Activated T-helper 17 cell treated with anti-CD3 and anti-CD28 coated beads, Interleukin-2, amount 50 U/mL, for 72 hours (primary cell): ENCODE data around the gene NAT9. TPM values are rescaled to one million over a fixed set of nuclear protein-coding genes. Genes with fewer than 3 reads are reported as not detected.

Source experiments
- ATAC-seq: fragments of 150-1000 bp; cut with Tn5 transposase; replicated peaks from 2 replicates; pipeline ENCODE4 v1.10.0; 2021; ENCODE audit warnings: mild to moderate bottlenecking, moderate library complexity
- H3K27ac Mint-ChIP-seq: one replicate; pipeline ENCODE4 v1.8.0; 2022; ENCODE audit warnings: mixed read lengths
- H3K27me3 Mint-ChIP-seq: one replicate; pipeline ENCODE4 v1.8.0; 2022; ENCODE audit warnings: mixed read lengths
- H3K36me3 Mint-ChIP-seq: one replicate; pipeline ENCODE4 v1.8.0; 2022; ENCODE audit warnings: low read depth, mild to moderate bottlenecking, mixed read lengths
- H3K4me1 Mint-ChIP-seq: one replicate; pipeline ENCODE4 v1.8.0; 2022; ENCODE audit warnings: mixed read lengths
- H3K4me3 Mint-ChIP-seq: one replicate; pipeline ENCODE4 v1.8.0; 2022; ENCODE audit warnings: mild to moderate bottlenecking, mixed read lengths
- H3K9me3 Mint-ChIP-seq: one replicate; pipeline ENCODE4 v1.8.0; 2022; ENCODE audit warnings: mixed read lengths
- total RNA-seq, 2 donors: library from RNA; stranded (reverse); gene quantifications; one replicate each; pipeline ENCODE4 v1.2.3, GENCODE V29; 2022

The NAT9 gene
- total RNA-seq, 2 donors from 2014 or later, result 31.6 to 39.2 TPM

GRCh38 chr17:74742978-74743545, 33.1 kb downstream of the NAT9 start:
- Mint-ChIP-seq H3K4me3 (peak overlapping the region; percentile 62), H3K36me3 (no peaks in the 10 kb centered on the region), H3K4me1 (peaks cover 50% of the 10 kb centered on the region), H3K9me3 (no peaks in the 10 kb centered on the region), H3K27ac (peak overlapping the region; percentile 65), H3K27me3 (no peaks in the 10 kb centered on the region)
- no peak for ATAC-seq

DNA sequence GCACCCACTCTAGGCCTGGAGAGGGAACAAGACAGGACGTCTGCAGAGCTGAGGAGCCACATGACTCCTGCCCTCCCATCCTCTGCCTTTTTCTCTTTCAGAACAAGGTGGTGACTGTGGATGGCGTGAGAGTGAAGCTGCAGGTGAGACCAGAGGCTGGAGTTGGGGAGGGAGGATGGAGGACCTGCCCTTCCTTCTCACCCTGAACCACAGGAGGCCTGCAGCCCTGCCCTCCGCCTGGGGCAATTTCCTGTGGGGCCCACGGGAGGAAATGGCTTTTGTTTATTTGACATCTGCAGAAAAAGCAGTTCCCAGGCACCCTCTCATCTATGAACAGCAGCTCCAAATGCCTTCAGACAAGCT, 34.0 kb downstream of the NAT9 start:
- no peaks in the 10 kb centered on the region for H3K9me3 Mint-ChIP-seq

DNA sequence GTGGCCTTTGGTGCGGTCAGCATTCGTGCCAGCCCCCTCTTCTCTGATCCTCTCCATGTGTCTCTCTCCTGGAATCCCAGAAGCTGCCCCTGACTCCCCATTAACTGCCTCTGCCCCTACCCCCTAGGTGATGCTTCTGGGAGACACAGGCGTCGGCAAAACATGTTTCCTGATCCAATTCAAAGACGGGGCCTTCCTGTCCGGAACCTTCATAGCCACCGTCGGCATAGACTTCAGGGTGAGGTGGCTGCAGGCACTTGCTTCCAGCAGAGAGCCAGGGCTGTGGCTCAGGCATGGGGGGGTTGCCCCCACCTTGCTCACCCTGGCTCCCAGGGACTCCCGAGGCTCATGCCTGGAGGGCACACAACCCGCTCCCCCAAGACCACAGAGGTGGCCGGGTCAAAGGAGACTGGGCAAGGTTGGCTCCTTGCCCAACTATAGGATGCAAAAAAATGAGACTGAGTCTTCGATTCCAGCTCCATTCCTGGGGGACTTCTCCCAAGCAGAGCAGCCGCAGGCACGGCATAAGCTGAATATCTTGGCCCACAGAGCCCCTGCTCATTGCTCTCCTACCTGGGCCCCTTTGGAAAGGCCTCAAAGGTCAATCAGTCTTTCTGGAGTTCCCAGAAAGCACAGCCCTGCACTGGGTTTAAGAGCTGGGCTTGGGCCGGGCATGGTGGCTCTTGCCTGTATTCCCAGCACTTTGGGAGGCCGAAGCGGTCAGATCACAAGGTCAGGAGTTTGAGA, 35.3 kb downstream of the NAT9 start:
- H3K27ac Mint-ChIP-seq, result peak overlapping the region; percentile 43
- no peaks in the 10 kb centered on the region for H3K36me3 Mint-ChIP-seq
- H3K27me3 Mint-ChIP-seq, result no peaks in the 10 kb centered on the region
- H3K4me1 Mint-ChIP-seq, result peaks cover 46% of the 10 kb centered on the region
- H3K9me3 Mint-ChIP-seq, result no peaks in the 10 kb centered on the region
- ATAC-seq, result no peak
- H3K4me3 Mint-ChIP-seq, result peak overlapping the region; percentile 62

More for the DNA sequence above, 34.0 kb downstream of the NAT9 start:
- no peaks in the 10 kb centered on the region for H3K27me3 Mint-ChIP-seq
- peaks cover 50% of the 10 kb centered on the region for H3K4me1 Mint-ChIP-seq
- peak overlapping the region; percentile 62 for H3K4me3 Mint-ChIP-seq
- peak overlapping the region; percentile 65 for H3K27ac Mint-ChIP-seq
- H3K36me3 Mint-ChIP-seq, result no peaks in the 10 kb centered on the region
- peak; percentile 14 for ATAC-seq

GRCh38 chr17:74740173-74740572, 36.0 kb downstream of the NAT9 start:
- H3K4me3 Mint-ChIP-seq, result peak overlapping the region; percentile 62
- H3K27me3 Mint-ChIP-seq, result no peaks in the 10 kb centered on the region
- peaks cover 46% of the 10 kb centered on the region for H3K4me1 Mint-ChIP-seq
- H3K27ac Mint-ChIP-seq, result peak overlapping the region; percentile 43
- no peak for ATAC-seq
- no peaks in the 10 kb centered on the region for H3K9me3 Mint-ChIP-seq
- H3K36me3 Mint-ChIP-seq, result no peaks in the 10 kb centered on the region

GRCh38 chr17:74739227-74739831, 36.8 kb downstream of the NAT9 start:
- Mint-ChIP-seq H3K4me3 (peak overlapping the region; percentile 82), H3K9me3 (no peaks in the 10 kb centered on the region), H3K4me1 (peaks cover 40% of the 10 kb centered on the region), H3K36me3 (no peaks in the 10 kb centered on the region), H3K27ac (peak overlapping the region; percentile 1), H3K27me3 (no peaks in the 10 kb centered on the region)
- ATAC-seq, result no peak

DNA sequence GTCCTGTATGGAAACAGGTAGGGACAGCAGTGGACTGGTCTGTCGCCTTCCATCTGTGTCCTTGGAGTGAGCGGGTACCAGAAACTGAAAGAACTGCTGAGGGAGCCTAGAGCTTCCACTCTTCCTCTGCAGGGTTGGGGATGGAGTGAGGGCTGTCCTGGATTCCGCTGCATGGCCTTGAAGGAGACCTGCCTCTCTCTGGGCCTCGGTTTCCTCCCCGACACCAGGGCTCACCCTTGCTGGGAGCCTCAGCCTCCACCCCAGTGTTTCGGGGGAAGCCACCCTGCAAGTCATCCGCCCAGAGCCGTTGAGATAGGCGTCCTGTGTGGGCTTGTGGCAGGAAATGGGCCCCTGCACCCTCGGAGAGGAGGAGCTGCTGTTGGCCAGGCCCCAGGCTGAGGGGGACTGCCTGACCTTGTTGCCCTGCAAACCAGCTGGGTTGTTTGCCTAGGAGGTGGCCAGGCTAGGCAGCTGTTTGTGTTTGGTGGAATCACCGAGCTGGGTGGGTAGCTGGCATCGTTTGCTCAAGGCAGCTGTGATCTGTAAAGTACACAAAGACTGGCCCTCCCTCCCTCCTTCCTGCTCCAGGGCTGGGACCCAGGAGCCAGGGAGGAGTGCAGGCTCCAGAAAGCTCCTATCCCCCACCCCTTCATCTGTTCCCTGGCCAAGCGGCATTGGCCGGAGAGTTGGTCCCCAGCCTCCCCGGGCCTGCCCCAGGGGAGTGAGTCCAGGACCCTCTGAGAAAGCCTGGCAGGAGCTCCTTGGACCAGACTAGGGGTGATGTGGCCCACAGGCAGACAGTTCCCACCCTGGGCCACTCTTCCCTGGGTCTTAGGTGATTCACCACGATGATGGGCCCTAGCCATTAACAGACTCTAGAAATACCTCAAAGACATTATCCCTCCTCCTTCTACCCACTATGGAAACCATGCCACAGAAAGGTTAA, 37.8 kb downstream of the NAT9 start:
- ATAC-seq, result peak; percentile 90
- H3K4me1 Mint-ChIP-seq, result peaks cover 31% of the 10 kb centered on the region

DNA sequence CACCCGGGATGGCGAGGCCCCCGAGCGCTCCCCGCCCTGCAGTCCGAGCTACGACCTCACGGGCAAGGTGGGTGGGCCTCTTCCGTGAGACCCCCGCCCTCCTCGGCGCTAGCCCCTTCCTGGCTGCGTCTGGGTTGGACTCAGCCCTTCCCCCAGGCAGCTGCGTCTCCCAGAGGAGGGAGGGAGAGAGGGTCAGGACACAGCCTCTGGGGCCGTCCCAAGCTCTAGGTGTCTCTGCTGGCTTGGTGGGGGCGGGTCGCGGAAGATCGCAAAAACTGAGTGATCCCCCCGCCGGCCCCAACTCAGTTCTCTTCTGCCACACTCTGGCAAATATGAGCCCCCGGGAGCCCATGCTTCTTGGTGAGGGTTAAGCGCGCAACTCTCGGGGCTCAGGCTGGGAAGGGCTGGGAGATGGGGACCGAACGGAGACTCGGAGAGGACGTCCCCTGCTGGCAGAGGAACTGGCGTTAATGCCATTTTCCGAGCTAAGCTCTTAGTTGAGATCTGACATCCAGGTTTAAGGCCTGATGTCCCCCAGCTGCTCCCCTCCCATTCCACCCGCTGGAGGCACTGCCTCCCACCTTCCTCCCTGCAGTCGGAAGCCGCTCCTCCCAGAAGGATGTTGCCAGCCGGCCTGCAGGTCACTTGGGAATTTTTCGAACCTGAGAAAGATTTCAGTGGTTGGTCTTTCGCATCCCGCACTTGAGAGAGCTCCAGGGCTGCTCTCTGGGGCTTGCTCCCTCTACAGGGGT, 38.7 kb downstream of the NAT9 start:
- ATAC-seq, result peak; percentile 18
- H3K4me3 Mint-ChIP-seq, result peak overlapping the region; percentile 82
- H3K36me3 Mint-ChIP-seq, result no peaks in the 10 kb centered on the region
- peaks cover 26% of the 10 kb centered on the region for H3K4me1 Mint-ChIP-seq
- H3K9me3 Mint-ChIP-seq, result no peaks in the 10 kb centered on the region
- H3K27me3 Mint-ChIP-seq, result no peaks in the 10 kb centered on the region
- H3K27ac Mint-ChIP-seq, result peak overlapping the region; percentile 56

More for the DNA sequence above, 37.8 kb downstream of the NAT9 start:
- no peaks in the 10 kb centered on the region for H3K36me3 Mint-ChIP-seq
- H3K27me3 Mint-ChIP-seq, result no peaks in the 10 kb centered on the region
- peak overlapping the region; percentile 82 for H3K4me3 Mint-ChIP-seq
- H3K27ac Mint-ChIP-seq, result peak overlapping the region; percentile 56
- H3K9me3 Mint-ChIP-seq, result no peaks in the 10 kb centered on the region

GRCh38 chr17:74736513-74737298, 39.4 kb downstream of the NAT9 start, which contains the start of gene RAB37:
RAB37 (plus strand) TSS chr17:74737256; CDS start chr17:74737273, 17 bp downstream.
- no peaks in the 10 kb centered on the region for H3K9me3 Mint-ChIP-seq
- H3K4me1 Mint-ChIP-seq, result peaks cover 21% of the 10 kb centered on the region
- ATAC-seq, result peak; percentile 8
- H3K27ac Mint-ChIP-seq, result peak within 1 kb of the TSS; percentile 56
- H3K36me3 Mint-ChIP-seq, result no peaks in the 10 kb centered on the region
- peak within 1 kb of the TSS; percentile 82 for H3K4me3 Mint-ChIP-seq
- no peaks in the 10 kb centered on the region for H3K27me3 Mint-ChIP-seq

DNA sequence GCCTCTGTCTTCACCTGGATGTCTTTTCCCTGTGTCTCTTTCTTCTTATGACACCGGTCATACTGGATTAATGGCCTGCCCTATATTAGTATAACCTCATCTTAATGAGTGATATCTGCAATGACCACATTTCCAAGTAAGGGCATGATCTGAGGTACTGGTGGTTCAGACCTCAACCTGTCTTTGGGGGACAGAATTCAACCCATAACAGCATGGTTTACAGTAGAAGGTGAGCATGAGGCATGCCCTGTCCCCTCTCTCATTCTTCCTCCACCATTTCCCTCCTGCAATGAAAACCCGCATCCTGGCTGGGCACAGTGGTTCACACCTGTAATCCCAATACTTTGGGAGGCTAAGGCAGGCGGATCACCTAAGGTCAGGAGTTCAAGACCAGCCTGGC, 41.9 kb downstream of the NAT9 start:
- ATAC-seq, result no peak
- Mint-ChIP-seq H3K4me1 (peaks cover 11% of the 10 kb centered on the region), H3K27me3 (no peaks in the 10 kb centered on the region), H3K27ac (no peak overlapping the region), H3K36me3 (no peaks in the 10 kb centered on the region), H3K4me3 (no peak overlapping the region), H3K9me3 (no peaks in the 10 kb centered on the region)

DNA sequence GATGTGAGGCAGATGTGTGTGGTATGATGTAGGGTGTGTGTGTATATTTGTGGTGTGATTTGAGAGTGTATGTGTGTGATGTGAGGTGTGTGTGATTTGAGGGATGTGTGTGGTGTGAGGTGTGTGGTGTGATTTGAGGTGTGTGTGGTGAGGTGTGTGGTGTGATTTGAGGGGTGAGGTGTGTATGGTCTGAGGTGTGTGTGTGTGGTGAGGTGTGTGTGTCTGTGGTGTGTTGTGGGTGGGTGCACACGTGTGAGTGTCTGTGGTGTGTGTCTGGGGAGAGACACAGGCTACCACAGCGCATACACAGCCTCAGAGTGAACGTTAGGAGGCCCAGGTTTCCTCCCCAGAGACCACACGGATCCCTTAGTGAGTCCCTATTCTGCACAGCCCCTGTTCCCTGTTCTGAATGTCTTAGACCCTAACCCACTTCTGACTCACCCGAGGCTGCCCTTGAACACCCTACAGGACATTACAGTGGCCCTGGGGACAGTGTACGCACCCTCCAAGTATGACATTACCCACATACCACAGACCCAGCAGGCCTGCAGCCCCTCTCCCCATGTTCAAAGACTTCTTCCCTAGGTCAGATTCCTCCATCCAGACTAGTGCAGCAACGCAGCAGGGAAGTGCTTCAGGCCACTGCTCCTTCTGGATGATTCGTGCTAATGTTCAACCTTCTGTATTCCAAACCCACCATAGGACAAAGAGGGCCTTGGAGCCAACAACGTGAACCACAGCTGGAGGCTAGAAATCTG, 42.6 kb downstream of the NAT9 start:
- no peaks in the 10 kb centered on the region for H3K9me3 Mint-ChIP-seq
- ATAC-seq, result no peak
- H3K27ac Mint-ChIP-seq, result no peak overlapping the region
- H3K4me3 Mint-ChIP-seq, result no peak overlapping the region
- no peaks in the 10 kb centered on the region for H3K27me3 Mint-ChIP-seq
- H3K4me1 Mint-ChIP-seq, result peaks cover 4% of the 10 kb centered on the region
- no peaks in the 10 kb centered on the region for H3K36me3 Mint-ChIP-seq

- Mint-ChIP-seq H3K27ac (no peak overlapping the region), H3K4me1 (peaks cover 4% of the 10 kb centered on the region), H3K36me3 (no peaks in the 10 kb centered on the region), H3K27me3 (no peaks in the 10 kb centered on the region), H3K4me3 (no peak overlapping the region), H3K9me3 (no peaks in the 10 kb centered on the region)
- no peak for ATAC-seq
Observed at GRCh38 chr17:74732042-74732867, 43.9 kb downstream of the NAT9 start.

DNA sequence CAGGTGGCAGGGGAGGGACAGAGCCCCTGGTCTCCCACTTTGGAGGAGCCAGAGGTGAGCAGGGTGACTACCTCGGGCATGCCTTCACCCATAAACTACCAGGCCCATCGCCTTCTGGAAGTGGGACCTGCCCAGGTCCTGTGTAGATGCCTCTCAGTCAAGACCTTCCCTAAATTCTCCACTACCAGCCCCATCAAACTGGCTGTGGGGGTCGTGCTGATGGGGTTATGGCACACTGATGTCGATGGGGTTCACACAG, 44.9 kb downstream of the NAT9 start:
- H3K4me3 Mint-ChIP-seq, result no peak overlapping the region

More for the DNA sequence above, 44.9 kb downstream of the NAT9 start:
- Mint-ChIP-seq H3K27ac (no peak overlapping the region), H3K36me3 (no peaks in the 10 kb centered on the region), H3K4me1 (peaks cover 1% of the 10 kb centered on the region), H3K27me3 (no peaks in the 10 kb centered on the region), H3K9me3 (no peaks in the 10 kb centered on the region)
- no peak for ATAC-seq
